Stimulated activated CD4-positive, alpha-beta T cell treated with anti-CD3 and anti-CD28 coated beads, Interleukin-12 subunit alpha, Interleukin-12 subunit beta, amount 100 ng/mL, for 24 hours (primary cell): ENCODE results near the gene LNX1.

ENCODE experiments used
- DNase-seq, 2 experiments: peaks; one replicate each; pipeline ENCODE4 v3.0.0-alpha.2; 2020; ENCODE audit warnings: low read depth in 2 of 2

The LNX1 gene

DNA sequence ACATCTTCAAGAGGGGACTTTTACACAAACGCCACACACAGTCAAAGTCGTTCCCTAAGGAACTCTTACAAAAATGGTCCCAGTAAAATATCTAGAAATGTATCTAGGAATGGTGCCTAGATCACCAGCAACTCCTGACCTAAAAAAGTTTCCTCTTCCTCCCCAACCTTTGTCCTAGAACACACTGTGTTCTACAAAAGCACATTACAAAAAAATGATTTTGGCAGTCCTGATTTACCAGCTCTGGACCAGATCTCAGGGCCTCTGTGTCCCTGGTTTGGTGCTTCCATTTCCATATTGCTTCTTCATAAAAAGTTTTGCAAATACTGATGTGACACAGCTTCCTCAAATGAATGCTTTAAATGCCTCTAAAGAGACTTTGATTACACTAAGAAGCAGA, 55.0 kb downstream of the LNX1 start:
- no peak for DNase-seq

GRCh38 chr4:53535567-53535966, 55.7 kb downstream of the LNX1 start:
- DNase-seq, result no peak

- DNase-seq, result no peak
Observed at GRCh38 chr4:53534684-53535083, 56.6 kb downstream of the LNX1 start.

DNA sequence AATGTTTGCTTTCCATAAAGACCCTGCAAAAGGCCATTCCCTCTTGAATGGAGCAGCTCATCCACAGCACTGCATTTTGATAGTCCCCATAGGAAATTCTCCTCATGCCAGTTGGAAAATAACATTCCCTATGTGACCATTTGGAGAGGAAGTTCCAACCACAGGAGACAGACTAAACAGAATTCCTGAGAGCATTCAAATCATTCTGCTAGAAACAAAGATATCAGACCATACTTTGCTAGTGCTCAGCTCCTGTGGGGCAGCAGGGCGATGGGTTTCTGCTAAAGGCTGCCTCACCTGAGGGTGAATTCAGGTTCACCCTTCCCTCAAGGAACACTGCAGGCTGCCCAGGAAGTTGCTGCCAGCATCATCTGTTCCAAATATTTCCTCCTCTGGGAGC, 58.8 kb downstream of the LNX1 start:
- no peak for DNase-seq

DNA sequence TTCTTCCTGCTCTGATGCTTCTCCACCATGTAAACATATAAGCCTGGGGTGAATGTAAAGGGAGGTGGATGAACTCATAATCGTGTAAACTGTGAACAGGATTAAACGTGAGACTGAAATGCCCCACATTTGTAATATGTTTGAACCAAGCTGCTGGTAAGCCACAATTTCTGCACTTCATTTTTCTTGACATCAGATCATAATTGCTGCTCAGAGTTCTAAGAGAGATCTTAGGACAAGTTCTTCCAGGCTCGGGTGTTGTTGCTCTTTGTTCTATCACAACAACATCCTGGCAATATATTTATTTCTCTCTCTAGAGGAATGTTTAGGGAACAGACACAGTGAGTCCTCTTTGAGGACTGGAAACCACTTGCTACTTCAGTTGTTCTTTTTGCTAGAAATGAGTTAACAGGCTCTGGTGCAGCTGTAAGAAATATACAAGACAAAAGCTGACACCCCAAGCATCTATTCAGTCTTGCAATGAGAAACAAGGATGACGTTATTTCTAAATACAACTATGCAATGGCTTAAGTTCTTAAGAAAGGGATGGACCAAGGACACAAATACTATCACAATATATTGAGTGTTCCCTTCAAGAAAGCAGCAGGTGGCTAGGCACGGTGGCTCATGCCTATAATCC, 59.6 kb downstream of the LNX1 start:
- no peak for DNase-seq

GRCh38 chr4:53529025-53529424, 62.3 kb downstream of the LNX1 start:
- no peak for DNase-seq

DNA sequence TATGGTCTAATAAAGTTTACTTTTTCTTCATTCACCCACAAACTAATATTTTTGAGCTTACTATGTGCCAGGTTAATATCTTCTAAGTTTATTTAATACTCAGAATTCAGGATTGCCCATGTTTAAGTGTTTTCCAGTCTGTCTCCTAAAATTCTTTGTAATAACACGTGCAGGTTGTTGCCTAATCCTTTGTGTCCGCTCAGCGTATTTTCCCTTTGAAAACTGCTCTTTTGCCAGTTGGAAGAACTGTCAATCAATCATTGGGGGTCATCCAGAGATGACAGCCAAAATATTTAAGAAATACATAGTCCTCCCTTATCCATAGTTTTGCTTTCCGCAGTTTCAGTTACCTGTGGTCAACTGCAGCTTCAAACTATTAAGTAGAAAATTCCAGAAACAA, 63.4 kb downstream of the LNX1 start:
- no peak for DNase-seq

- no peak for DNase-seq
Observed at GRCh38 chr4:53527326-53527725, 64.0 kb downstream of the LNX1 start.

DNA sequence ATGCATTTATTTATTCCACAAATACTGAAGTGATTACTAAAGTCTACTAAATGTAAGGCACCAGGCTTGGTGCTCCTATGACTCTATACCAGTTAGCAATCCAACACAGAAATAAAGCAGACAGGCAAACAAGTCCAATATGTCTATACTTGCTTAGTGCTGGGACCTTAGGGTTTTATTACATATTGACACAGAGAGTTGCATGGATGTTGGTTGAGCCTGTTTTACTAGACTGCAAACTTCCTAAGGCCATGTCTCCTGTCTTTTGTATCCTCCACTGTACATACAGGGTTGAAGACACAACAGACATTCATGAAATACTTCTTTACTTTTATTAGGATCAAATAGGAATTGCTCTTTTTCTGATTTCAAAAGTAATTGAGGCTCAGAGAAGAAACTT, 69.0 kb downstream of the LNX1 start:
- DNase-seq, result no peak

- DNase-seq, result no peak
Observed at GRCh38 chr4:53520116-53520515, 71.2 kb downstream of the LNX1 start.

DNA sequence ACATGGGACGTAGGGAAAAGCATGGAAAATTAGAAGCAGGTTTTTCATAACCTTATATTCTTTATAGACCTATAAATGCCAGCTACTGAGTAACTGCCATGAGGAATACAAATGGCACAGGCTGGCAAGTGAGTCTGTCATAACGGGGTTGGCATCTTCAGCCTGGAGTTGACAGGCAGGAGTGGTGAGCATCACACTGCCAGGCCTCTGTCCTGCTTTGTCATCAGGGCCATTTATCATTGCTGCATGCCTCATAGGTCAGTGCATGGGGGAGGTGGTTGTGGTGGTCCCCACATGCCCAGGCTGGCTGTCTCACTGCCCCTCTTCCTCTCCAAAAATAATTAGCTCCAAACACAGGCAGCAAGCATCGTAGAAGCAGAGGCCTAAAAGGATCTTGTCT, 72.5 kb downstream of the LNX1 start:
- DNase-seq, result no peak

- no peak for DNase-seq
Observed at GRCh38 chr4:53515076-53515475, 76.2 kb downstream of the LNX1 start.

DNA sequence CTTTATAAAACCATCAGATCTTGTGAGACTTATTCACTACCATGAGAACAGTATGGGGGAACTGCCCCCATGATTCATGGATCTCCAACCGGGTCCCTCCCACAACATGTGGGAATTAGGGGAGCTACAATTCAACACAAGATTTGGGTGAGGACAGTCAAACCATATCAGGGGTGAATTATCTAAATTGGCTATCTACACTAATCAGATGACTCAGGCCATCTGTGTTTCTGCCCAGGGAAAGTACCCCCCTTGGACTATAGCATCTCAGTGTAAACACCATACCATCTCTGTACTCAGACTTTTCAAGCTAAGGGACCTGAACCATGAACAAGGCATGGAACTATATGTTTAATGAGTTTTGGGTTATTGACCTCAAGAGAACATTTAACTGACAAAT, 76.8 kb downstream of the LNX1 start:
- DNase-seq, result no peak

- DNase-seq, result no peak
Observed at GRCh38 chr4:53512608-53513007, 78.7 kb downstream of the LNX1 start.

DNA sequence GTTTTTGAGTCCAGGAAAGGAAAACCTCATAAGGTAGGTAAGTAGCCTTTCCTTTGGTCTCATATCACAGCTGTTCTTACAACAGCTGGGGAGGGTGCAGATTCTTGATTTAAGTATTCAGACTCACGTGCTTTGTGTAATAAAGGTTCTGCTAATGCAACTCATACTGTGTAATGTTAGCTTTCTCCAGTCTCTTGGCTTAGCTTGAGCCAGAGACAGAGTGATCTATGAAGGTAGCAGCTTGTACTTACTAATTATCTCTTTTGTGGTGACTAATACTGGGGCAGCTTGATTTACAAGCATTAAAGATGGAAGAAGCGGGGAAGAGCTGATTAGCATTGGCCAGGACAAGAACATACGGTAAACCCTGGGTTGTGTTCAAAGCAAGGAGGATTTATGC, 80.3 kb downstream of the LNX1 start:
- no peak for DNase-seq

DNA sequence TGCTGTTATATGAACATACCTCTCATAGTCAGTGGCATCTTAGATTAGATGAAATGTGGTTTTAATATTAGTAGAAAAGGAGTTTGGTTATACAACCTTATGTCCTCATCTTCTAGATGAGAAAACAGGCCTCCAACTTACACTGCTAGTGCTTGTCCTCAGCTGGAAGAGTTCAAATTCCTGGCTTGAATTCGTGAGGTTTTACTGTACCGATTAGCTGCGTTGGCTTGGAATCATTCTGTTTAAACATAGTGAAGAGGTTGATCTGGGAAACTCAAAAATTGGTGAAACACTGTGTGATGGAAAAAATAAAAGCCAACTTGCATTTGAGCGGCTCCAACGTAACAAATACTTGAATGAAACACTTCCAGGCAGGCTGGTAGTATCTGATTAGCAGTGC, 81.0 kb downstream of the LNX1 start:
- no peak for DNase-seq

- DNase-seq, result no peak
Observed at GRCh38 chr4:53508446-53508845, 82.8 kb downstream of the LNX1 start.

DNA sequence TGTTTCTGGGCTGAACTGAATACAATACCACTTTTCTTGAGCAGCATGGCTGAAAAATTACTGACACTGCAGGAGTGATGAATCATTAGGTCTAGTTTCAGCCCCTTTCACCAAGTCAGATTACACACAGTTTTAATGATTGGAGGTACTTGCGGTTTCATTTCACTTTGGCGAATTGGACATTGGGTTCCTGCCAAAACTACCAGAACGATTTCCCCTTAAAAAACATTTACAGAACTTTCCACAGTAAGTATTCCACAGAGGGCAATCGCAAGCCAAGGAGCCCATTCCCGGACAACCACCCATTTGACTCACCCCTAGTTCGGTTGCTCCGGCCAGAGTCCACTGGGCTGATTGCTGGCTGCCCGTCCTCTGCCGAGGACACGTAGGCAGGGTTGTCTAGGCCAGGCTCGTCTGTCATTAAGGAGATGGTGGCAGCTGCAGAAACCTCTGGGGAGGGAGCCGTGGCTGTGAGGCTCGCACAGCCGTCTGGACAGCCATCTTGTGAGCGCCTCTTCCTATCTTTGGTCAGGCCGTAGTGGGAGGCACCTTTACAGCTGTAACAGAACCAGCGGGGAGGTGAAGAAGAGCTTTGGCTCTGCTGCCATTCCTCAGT, 83.5 kb downstream of the LNX1 start:
- DNase-seq, result no peak

GRCh38 chr4:53507058-53507457, 84.2 kb downstream of the LNX1 start:
- no peak for DNase-seq

DNA sequence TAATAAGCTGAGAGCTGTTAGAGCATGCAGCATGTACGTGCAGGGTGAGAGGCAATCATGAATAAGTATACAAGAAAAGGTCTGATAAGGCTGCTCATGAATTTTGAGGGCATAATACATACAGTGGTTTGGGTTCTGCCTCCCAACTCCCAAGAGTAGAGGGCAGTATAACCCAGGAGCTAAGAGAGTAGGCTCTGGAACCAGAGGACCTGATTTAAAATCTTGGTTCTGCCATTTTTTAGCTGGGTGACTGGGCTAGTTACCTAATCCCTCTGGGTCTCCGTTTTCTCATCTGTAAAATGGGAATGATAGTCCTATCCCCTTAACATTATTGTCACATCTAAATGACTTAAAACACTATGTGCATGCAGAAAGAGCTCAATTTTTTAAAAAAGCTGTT, 85.3 kb downstream of the LNX1 start:
- no peak for DNase-seq

- DNase-seq, result no peak
Observed at GRCh38 chr4:53502094-53502493, 89.2 kb downstream of the LNX1 start.

- DNase-seq, result no peak
Observed at GRCh38 chr4:53501561-53501960, 89.7 kb downstream of the LNX1 start.

DNA sequence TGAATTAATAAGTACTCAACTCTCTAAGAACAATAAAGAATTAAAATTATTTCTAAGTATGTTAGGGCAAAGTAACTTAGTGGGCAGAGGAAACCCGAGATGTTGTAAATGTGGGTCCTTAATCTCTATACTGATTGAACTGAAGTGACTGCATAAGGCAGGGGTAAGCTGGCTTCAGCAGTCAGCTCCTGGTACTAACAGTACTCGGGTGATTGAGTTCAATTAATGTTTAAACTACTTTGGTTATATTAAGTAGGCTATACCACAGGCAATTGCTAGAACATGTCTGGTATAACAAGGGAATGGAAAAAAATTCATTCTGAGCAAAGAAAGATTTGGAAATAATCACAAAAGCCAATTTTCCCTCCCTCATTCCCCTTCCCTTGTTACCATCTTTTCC, 90.7 kb downstream of the LNX1 start:
- DNase-seq, result no peak

DNA sequence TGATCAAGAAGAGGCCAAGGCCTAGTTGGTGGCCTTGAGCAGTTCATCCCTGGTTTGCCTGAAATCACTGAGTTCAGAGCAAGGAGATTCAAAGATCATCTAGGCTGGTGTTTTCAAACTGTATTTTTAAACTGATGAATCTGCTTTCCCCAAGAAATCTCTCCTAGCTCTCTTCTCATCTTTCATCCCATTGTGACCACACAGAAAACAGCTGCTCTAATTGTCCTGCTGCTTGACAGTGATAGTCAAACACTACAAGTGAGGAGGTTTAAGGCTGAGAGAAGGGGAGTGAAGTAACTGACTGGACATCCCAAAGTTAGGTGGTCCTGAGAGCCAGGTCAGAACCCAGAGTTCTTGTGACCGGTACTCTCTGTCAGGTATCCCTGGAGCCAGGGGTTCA, 91.5 kb downstream of the LNX1 start:
- no peak for DNase-seq
